MM.1S (cell line): ENCODE data around the gene CD81.

Source experiments
- DNase-seq: peaks from one replicate; pipeline ENCODE4 v3.0.0-alpha.2; 2015
- H2AFZ ChIP-seq: fragments of 300-600 bp; sonication (generic); 2 replicates; pipeline ENCODE4 v1.6.0; 2016; ENCODE audit warnings: antibody characterized with exemption, low read length
- H3F3A ChIP-seq: fragments of 300-600 bp; sonication (generic); 2 replicates; pipeline ENCODE4 v1.6.1; 2016; ENCODE audit warnings: mild to moderate bottlenecking, antibody characterized with exemption, low read length, moderate library complexity, mixed read lengths; ENCODE audit not compliant: insufficient read depth
- H3K27ac ChIP-seq: fragments of 300-600 bp; sonication (generic); 2 replicates; pipeline ENCODE4 v1.5.1; 2016; ENCODE audit warnings: mild to moderate bottlenecking, low read length
- H3K27me3 ChIP-seq: fragments of 300-600 bp; sonication (generic); replicated peaks from 2 replicates; pipeline ENCODE4 v1.6.0; 2016; ENCODE audit warnings: low read length; ENCODE audit not compliant: insufficient read depth
- H3K36me3 ChIP-seq: fragments of 300-600 bp; sonication (generic); replicated peaks from 2 replicates; pipeline ENCODE4 v1.6.1; 2016; ENCODE audit warnings: mild to moderate bottlenecking, low read length, mixed read lengths; ENCODE audit not compliant: insufficient read depth
- H3K4me1 ChIP-seq: fragments of 300-600 bp; sonication (generic); 2 replicates; pipeline ENCODE4 v1.6.1; 2016; ENCODE audit warnings: low read length, mixed read lengths
- H3K4me2 ChIP-seq: fragments of 300-600 bp; sonication (generic); 2 replicates; pipeline ENCODE4 v1.6.0; 2016; ENCODE audit warnings: low read depth, low read length
- H3K4me3 ChIP-seq: fragments of 300-600 bp; sonication (generic); 2 replicates; pipeline ENCODE4 v1.5.1; 2016; ENCODE audit warnings: low read length, mixed read lengths
- H3K79me2 ChIP-seq: fragments of 300-600 bp; sonication (generic); 2 replicates; pipeline ENCODE4 v1.6.1; 2016; ENCODE audit warnings: mixed run types, low read length, mixed read lengths
- H3K9ac ChIP-seq: fragments of 300-600 bp; sonication (generic); 2 replicates; pipeline ENCODE4 v1.6.1; 2016; ENCODE audit warnings: low read length, mixed read lengths
- H3K9me2 ChIP-seq: fragments of 300-600 bp; sonication (generic); replicated peaks from 2 replicates; pipeline ENCODE4 v1.6.1; 2016; ENCODE audit warnings: mild to moderate bottlenecking, low read length, mixed read lengths; ENCODE audit not compliant: insufficient read depth
- H3K9me3 ChIP-seq: fragments of 300-600 bp; sonication (generic); replicated peaks from 2 replicates; pipeline ENCODE4 v1.6.1; 2016; ENCODE audit warnings: mild to moderate bottlenecking, low read length, mixed read lengths; ENCODE audit not compliant: insufficient read depth
- H4K20me1 ChIP-seq: fragments of 300-600 bp; sonication (generic); 2 replicates; pipeline ENCODE4 v1.6.1; 2016; ENCODE audit warnings: mild to moderate bottlenecking, low read length, moderate library complexity, mixed read lengths; ENCODE audit not compliant: insufficient read depth
- CTCF ChIP-seq: fragments of 300-600 bp; sonication (generic); IDR thresholded peaks from 2 replicates; pipeline ENCODE4 v1.5.1; 2016; ENCODE audit warnings: antibody characterized with exemption, low read length, mixed read lengths
- EZH2 ChIP-seq: fragments of 300-600 bp; sonication (generic); optimal IDR thresholded peaks from 2 replicates; pipeline ENCODE3; 2017; ENCODE audit warnings: low read depth, mild to moderate bottlenecking, antibody characterized with exemption, low read length, mixed read lengths
- EZH2phosphoT487 ChIP-seq: fragments of 300-600 bp; sonication (generic); IDR thresholded peaks from 2 replicates; pipeline ENCODE4 v1.6.1; 2018; ENCODE audit warnings: antibody characterized with exemption, low read length

CD81 gene

GRCh38 chr11:2418693-2419360, 41.7 kb downstream of the CD81 start:
- no peaks in the 10 kb centered on the region for H4K20me1 ChIP-seq
- H3K79me2 ChIP-seq = no peaks in the 10 kb centered on the region
- H3K27ac ChIP-seq = no peak overlapping the region
- no peaks in the 10 kb centered on the region for H3F3A ChIP-seq
- H2AFZ ChIP-seq = no peak overlapping the region
- no peaks in the 10 kb centered on the region for H3K9me2 ChIP-seq
- no peaks in the 10 kb centered on the region for H3K36me3 ChIP-seq
- no peaks in the 10 kb centered on the region for H3K9me3 ChIP-seq
- no peak overlapping the region for H3K4me2 ChIP-seq
- no peak for DNase-seq
- peaks cover 84% of the 10 kb centered on the region for H3K27me3 ChIP-seq
- no peak overlapping the region for H3K4me3 ChIP-seq
- no peak overlapping the region for H3K9ac ChIP-seq
- H3K4me1 ChIP-seq = no peaks in the 10 kb centered on the region
- TF ChIP-seq CTCF = no peak
- TF ChIP-seq EZH2phosphoT487 = no peak
- no peak for TF ChIP-seq EZH2

DNA sequence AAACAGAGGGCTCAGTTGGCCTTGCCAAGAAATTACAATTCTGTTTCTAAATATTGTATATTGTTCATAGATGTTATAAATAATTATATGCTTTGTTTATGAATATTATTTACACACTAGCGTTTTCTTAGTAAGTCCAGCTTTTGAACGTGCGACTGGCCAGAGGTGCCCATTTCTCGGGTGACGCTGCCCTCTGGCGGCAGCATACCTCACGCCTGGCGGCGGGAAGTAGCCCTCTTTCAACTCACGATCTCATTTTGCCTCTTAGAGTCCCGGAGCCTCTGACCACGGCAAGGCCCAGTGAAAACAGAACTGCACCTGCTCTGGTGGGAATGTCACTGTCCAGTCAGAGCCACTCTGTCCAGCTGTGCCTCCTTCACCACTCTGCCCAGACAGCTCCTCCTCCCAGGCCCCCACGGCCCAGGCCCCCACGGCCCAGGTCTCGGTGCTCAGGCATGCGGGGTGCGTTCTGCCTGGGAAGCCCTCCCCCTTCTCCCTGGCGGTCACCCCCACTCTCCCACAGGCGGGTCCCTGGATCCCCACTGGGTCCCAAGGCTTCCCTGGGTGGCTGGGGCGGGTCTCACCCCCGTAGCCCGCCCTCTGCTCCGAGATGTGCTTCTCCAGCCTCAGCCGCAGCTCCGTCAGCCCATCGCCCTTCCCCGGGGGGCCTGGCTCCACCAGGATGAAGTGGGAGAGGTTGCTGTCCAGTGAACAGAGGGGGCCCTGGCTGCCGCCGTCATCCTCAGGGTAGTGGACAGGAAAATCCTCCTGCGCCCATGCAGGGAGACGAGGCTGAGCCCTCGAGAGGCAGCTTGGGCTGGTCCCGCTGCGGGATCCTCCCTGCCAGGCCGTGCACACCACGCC, 42.8 kb downstream of the CD81 start:
- Histone ChIP-seq H2AFZ (peak overlapping the region; percentile 26; the same call in 1 of the 2 replicates), H3K9ac (no peak overlapping the region), H3K79me2 (no peaks in the 10 kb centered on the region), H3K27ac (no peak overlapping the region), H3K27me3 (peaks cover 85% of the 10 kb centered on the region), H4K20me1 (no peaks in the 10 kb centered on the region), H3K9me3 (no peaks in the 10 kb centered on the region), H3K4me2 (peak overlapping the region; percentile 30), H3K4me1 (no peaks in the 10 kb centered on the region), H3F3A (no peaks in the 10 kb centered on the region), H3K36me3 (no peaks in the 10 kb centered on the region), H3K9me2 (no peaks in the 10 kb centered on the region), H3K4me3 (0 out of 2 replicates have a peak overlapping the region, but pooled peaks have one; percentile 15)
- TF ChIP-seq CTCF = peak; percentile 73
- no peak for TF ChIP-seq EZH2
- DNase-seq = peak; percentile 66

- Histone ChIP-seq H3K4me2 (peak overlapping the region; percentile 30; the same call in 1 of the 2 replicates), H3K9me2 (no peaks in the 10 kb centered on the region), H3K4me3 (no peak overlapping the region), H3K79me2 (no peaks in the 10 kb centered on the region), H2AFZ (peak overlapping the region; percentile 26; the same call in 1 of the 2 replicates), H3K36me3 (no peaks in the 10 kb centered on the region), H3K9me3 (no peaks in the 10 kb centered on the region), H3K4me1 (no peaks in the 10 kb centered on the region), H3K27me3 (peaks cover 85% of the 10 kb centered on the region), H3F3A (no peaks in the 10 kb centered on the region), H3K9ac (no peak overlapping the region), H4K20me1 (no peaks in the 10 kb centered on the region), H3K27ac (no peak overlapping the region)
- peak; percentile 67 for DNase-seq
- TF ChIP-seq CTCF (peak; percentile 88), EZH2phosphoT487 (no peak)
These were observed 43.6 kb downstream of the CD81 start for GRCh38 chr11:2420502-2421225.
